IMR-90 (cell line): ENCODE results near the gene URI1. TPM values are rescaled to one million over a fixed set of nuclear protein-coding genes. Genes with fewer than 3 reads are reported as not detected.

ENCODE experiments used
- ATAC-seq: fragments of 200-7000 bp; cut with Tn5 transposase; 2 replicates; pipeline ENCODE4 v1.9.1; 2020; ENCODE audit warnings: low read depth, mild to moderate bottlenecking, moderate library complexity
- BruUV-seq: library from RNA; stranded (reverse); fragments of 400-500 nt; replicated peaks from 2 replicates; lab custom pipeline; 2021; lab: Mats Ljungman, UMichigan
- CTCF ChIA-PET: fragments of 300-600 bp; formaldehyde crosslinking; extraction: SDS; loops from one replicate; lab custom pipeline; 2021; ENCODE audit warnings: antibody characterized with exemption; lab: Yijun Ruan, JAX
- POLR2A ChIA-PET: fragments of 300-600 bp; sonication (Branson Sonifier 250); formaldehyde crosslinking; loops from one replicate; lab custom pipeline; 2022; ENCODE audit warnings: antibody characterized with exemption; ENCODE audit not compliant: unreplicated experiment; lab: Charles Lee
- DNase-seq: peaks from one replicate; pipeline ENCODE4 v3.0.0; 2013
- H2AFZ ChIP-seq: replicated peaks from 2 replicates; pipeline ENCODE3; 2013; ENCODE audit warnings: low read length, mild to moderate bottlenecking; ENCODE audit not compliant: poor library complexity
- H2AK5ac ChIP-seq: 2 replicates; pipeline ENCODE4 v1.6.1; 2013; ENCODE audit warnings: low read depth, low read length, inconsistent platforms
- H2AK9ac ChIP-seq: replicated peaks from 2 replicates; pipeline ENCODE3; 2013; ENCODE audit warnings: mild to moderate bottlenecking, low read depth, low read length, moderate library complexity; ENCODE audit not compliant: poor library complexity
- H2BK120ac ChIP-seq: 2 replicates; pipeline ENCODE4 v1.6.1; 2013; ENCODE audit warnings: low read depth, low read length, inconsistent platforms
- H2BK15ac ChIP-seq: 3 replicates; pipeline ENCODE4 v1.6.1; 2013; ENCODE audit warnings: low read depth, low read length, inconsistent platforms
- H2BK20ac ChIP-seq: 2 replicates; pipeline ENCODE4 v1.6.1; 2013; ENCODE audit warnings: low read depth, mild to moderate bottlenecking, inconsistent platforms, low read length, moderate library complexity
- H2BK5ac ChIP-seq: 2 replicates; pipeline ENCODE4 v1.6.1; 2013; ENCODE audit warnings: mild to moderate bottlenecking, low read depth, low read length, inconsistent platforms; ENCODE audit not compliant: poor library complexity, severe bottlenecking
- H3K14ac ChIP-seq: replicated peaks from 2 replicates; pipeline ENCODE4 v1.6.1; 2013; ENCODE audit warnings: low read depth, low read length, inconsistent platforms
- H3K18ac ChIP-seq: 2 replicates; pipeline ENCODE4 v1.6.1; 2013; ENCODE audit warnings: low read depth, low read length, control low read depth
- H3K23ac ChIP-seq: 2 replicates; pipeline ENCODE4 v1.6.1; 2013; ENCODE audit warnings: low read depth, low read length, inconsistent platforms
- H3K27ac ChIP-seq: 2 replicates; pipeline ENCODE4 v1.5.1; 2013; ENCODE audit warnings: mild to moderate bottlenecking, control low read depth, low read length; ENCODE audit not compliant: insufficient read depth
- H3K27me3 ChIP-seq: 2 replicates; pipeline ENCODE4 v1.6.1; 2013; ENCODE audit warnings: low read length; ENCODE audit not compliant: control insufficient read depth, insufficient read depth
- H3K36me3 ChIP-seq: 2 replicates; pipeline ENCODE4 v1.6.1; 2013; ENCODE audit warnings: low read length, mixed read lengths; ENCODE audit not compliant: control insufficient read depth, insufficient read depth
- H3K4ac ChIP-seq: 2 replicates; pipeline ENCODE4 v1.6.1; 2013; ENCODE audit warnings: low read depth, low read length, inconsistent platforms
- H3K4me1 ChIP-seq: 2 replicates; pipeline ENCODE4 v1.6.1; 2013; ENCODE audit warnings: low read length, mixed read lengths; ENCODE audit not compliant: control insufficient read depth, insufficient read depth
- H3K4me2 ChIP-seq: 2 replicates; pipeline ENCODE4 v1.6.1; 2013; ENCODE audit warnings: low read depth, mild to moderate bottlenecking, control low read depth, low read length, moderate library complexity
- H3K4me3 ChIP-seq: 2 replicates; pipeline ENCODE4 v1.5.1; 2013; ENCODE audit warnings: low read depth, mild to moderate bottlenecking, control low read depth, low read length, moderate library complexity; ENCODE audit not compliant: insufficient read depth
- H3K56ac ChIP-seq: 2 replicates; pipeline ENCODE4 v1.6.1; 2013; ENCODE audit warnings: low read length, inconsistent platforms; ENCODE audit not compliant: insufficient read depth; ENCODE audit errors: extremely low read depth
- H3K79me1 ChIP-seq, 2 experiments: 2 replicates each; pipeline ENCODE4 v1.6.1; 2013; ENCODE audit warnings: low read length in 2 of 2, inconsistent platforms in 1 of 2, low read depth in 1 of 2
- H3K9ac ChIP-seq: 2 replicates; pipeline ENCODE4 v1.6.1; 2013; ENCODE audit warnings: low read depth, low read length, control low read depth
- H3K9me1 ChIP-seq: 2 replicates; pipeline ENCODE4 v1.6.1; 2013; ENCODE audit warnings: low read length, inconsistent platforms; ENCODE audit not compliant: insufficient read depth
- H3K9me3 ChIP-seq: 2 replicates; pipeline ENCODE4 v1.6.1; 2013; ENCODE audit warnings: low read length; ENCODE audit not compliant: control insufficient read depth, insufficient read depth
- H4K20me1 ChIP-seq: 2 replicates; pipeline ENCODE4 v1.6.1; 2013; ENCODE audit warnings: low read length, inconsistent platforms; ENCODE audit not compliant: insufficient read depth
- H4K5ac ChIP-seq: 2 replicates; pipeline ENCODE4 v1.6.1; 2013; ENCODE audit warnings: mild to moderate bottlenecking, low read depth, low read length, control low read depth
- H4K8ac ChIP-seq, 2 experiments: 2 replicates each; pipeline ENCODE4 v1.6.1; 2013; ENCODE audit warnings: low read depth in 2 of 2, low read length in 2 of 2, control low read depth in 1 of 2, inconsistent platforms in 1 of 2
- H4K91ac ChIP-seq: 2 replicates; pipeline ENCODE4 v1.6.1; 2013; ENCODE audit warnings: low read depth, low read length, inconsistent platforms; ENCODE audit not compliant: insufficient read depth
- CEBPB ChIP-seq: IDR thresholded peaks from 2 replicates; pipeline ENCODE4 v1.6.1; 2012; ENCODE audit warnings: low read depth, low read length, improper control_type of control experiment
- MXI1 ChIP-seq: IDR thresholded peaks from 2 replicates; pipeline ENCODE4 v1.6.1; 2012; ENCODE audit warnings: low read depth, mild to moderate bottlenecking, low read length, moderate library complexity, borderline replicate concordance
- WGBS, 2 experiments: methylation state at CpG; one replicate each; pipeline versions ENCODE4 v1.1.5 to v1.1.7; 2013; ENCODE audit warnings: missing lambda C conversion rate in 2 of 2; ENCODE audit not compliant: insufficient read length in 1 of 2; ENCODE audit errors: extremely low coverage in 2 of 2; 5-methylcytosine and 5-hydroxymethylcytosine counted together
- dilution Hi-C: fragments of 300-500 bp; cut with HindIII; formaldehyde crosslinking; loops from one replicate; pipeline ENCODE4 v1.14.3; 2018; ENCODE audit warnings: low sequenced_read_pairs; ENCODE audit not compliant: unreplicated experiment
- in situ Hi-C: fragments of 300-500 bp; cut with MboI; formaldehyde crosslinking; loops from 3 replicates; pipeline ENCODE4 v1.14.3; 2019; ENCODE audit warnings: low sequenced_read_pairs, inconsistent platforms, mixed read lengths
- intact Hi-C: fragments of 100-400 bp; cut with micrococcal nuclease; formaldehyde crosslinking; loops from 2 replicates; pipeline ENCODE4 v1.10.0; 2022
- polyA plus RNA-seq, 3 experiments: library from polyadenylated mRNA; depleted of rRNA; stranded (reverse); fragments of >200 nt; gene quantifications; 2 replicates each; pipeline ENCODE4 v1.2.3, GENCODE V29; 2012; ENCODE audit warnings: low replicate concordance in 1 of 3
- total RNA-seq: library from RNA; depleted of rRNA; stranded (reverse); fragments of >200 nt; gene quantifications from 2 replicates; pipeline ENCODE4 v1.2.3, GENCODE V29; 2012

URI1 gene
- total and polyA plus RNA-seq, 2 of the 4 experiments (the other 2 are of a cell fraction) = 43.2 to 45.3 TPM

GRCh38 chr19:29967623-29968022, 25.6 kb downstream of the URI1 start:
- Histone ChIP-seq H2BK15ac (no peak overlapping the region), H3K79me1 (peaks cover 24 to 51% of the 10 kb centered on the region in 2 experiments), H3K36me3 (no peaks in the 10 kb centered on the region), H2BK5ac (peak overlapping the region; percentile 85), H4K5ac (no peak overlapping the region; the same call in 1 of the 2 replicates), H3K56ac (no peak overlapping the region), H4K20me1 (peaks cover 24% of the 10 kb centered on the region), H4K91ac (no peak overlapping the region), H3K23ac (peak overlapping the region; percentile 60; the same call in 1 of the 2 replicates), H3K4me2 (peak overlapping the region; percentile 69), H3K9ac (no peak overlapping the region), H2AK5ac (no peak overlapping the region), H2AK9ac (no peak overlapping the region), H2AFZ (no peak overlapping the region), H3K4me3 (no peak overlapping the region), H3K9me1 (peaks cover 3% of the 10 kb centered on the region), H3K4me1 (peaks cover 25% of the 10 kb centered on the region), H2BK20ac (no peak overlapping the region), H3K27me3 (no peaks in the 10 kb centered on the region), H3K4ac (no peak overlapping the region), H4K8ac (no peak overlapping the region), H2BK120ac (no peak overlapping the region), H3K14ac (no peak overlapping the region), H3K18ac (peak overlapping the region; percentile 27; the same call in 1 of the 2 replicates), H3K27ac (no peak overlapping the region), H3K9me3 (no peaks in the 10 kb centered on the region)
- intact Hi-C loops (loop anchor here (5.0 kb wide), 1 partner anchor 40 kb away; no protein-coding TSS in a partner anchor), dilution Hi-C loops (no loop called here), in situ Hi-C loops (no loop called here)
- WGBS, 2 experiments = no CpG with 5 or more reads among the region's 3 CpGs
- BruUV-seq = no TSS peak
- ChIA-PET POLR2A (no interaction called here), CTCF (interaction anchor here (0.6 to 1.5 kb wide), 5 partner anchors 12 to 251 kb away, joined by 3 to 8 read pairs (median 4); no protein-coding TSS in a partner anchor)
- ATAC-seq = no peak
- DNase-seq = peak; percentile 37
- TF ChIP-seq CEBPB (peak; percentile 51; the same call in 1 of the 2 replicates), MXI1 (no peak)
